Measurements from ENCODE around the gene GUSB.

GUSB gene

GRCh38 chr7:65912237-65912636 lies 69.8 kb downstream of the GUSB start:
- no peak for TF ChIP-seq CTCF (IDR thresholded peaks at IDR 0.05; ENCODE audit: extremely low read depth, missing control alignments)
- DNase-seq (ENCODE audit: low spot score), result no peak
